Tongue (tissue), 2 donors: ENCODE results near the gene RABGAP1L. TPM values are rescaled to one million over a fixed set of nuclear protein-coding genes. Genes with fewer than 3 reads are reported as not detected.
A peak's percentile ranks its signal among the peaks of the same experiment; 100 is the strongest.

Source experiments
- DNase-seq: peaks from one replicate; pipeline ENCODE4 v3.0.0-alpha.2; 2015
- total RNA-seq: library from RNA; depleted of rRNA; stranded (reverse); fragments of >200 nt; gene quantifications from one replicate; pipeline ENCODE4 v1.2.3, GENCODE V29; 2014

Gene RABGAP1L
- total RNA-seq, 1 donor from 2014 or later: 86.6 TPM

- no peak for DNase-seq
Observed at GRCh38 chr1:174940646-174941175, 781.4 kb downstream of the RABGAP1L start.

GRCh38 chr1:174942547-174943255 is 783.4 kb downstream of the RABGAP1L start:
- no peak for DNase-seq

- DNase-seq: no peak
Observed at GRCh38 chr1:174946031-174946430, 786.7 kb downstream of the RABGAP1L start.

- DNase-seq: no peak
Observed at GRCh38 chr1:174949061-174949460, 789.7 kb downstream of the RABGAP1L start.

DNA sequence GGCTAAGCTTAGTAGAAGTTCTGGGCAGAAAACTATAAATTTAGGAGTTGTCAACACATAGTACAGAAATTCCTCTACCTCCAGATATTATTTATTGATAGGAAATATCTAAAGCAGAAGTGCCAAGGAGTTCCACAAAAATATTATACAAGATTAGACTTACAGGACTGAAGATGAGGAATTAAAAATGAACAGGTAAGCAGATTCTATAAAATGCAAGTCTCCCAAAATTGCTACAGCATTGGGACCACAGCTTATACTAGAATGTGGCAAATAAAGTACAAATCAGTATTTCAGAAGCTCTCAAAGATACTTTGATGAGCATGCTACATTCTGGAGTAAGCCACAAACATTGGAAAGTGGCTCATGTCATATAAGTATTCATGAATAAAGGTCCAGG is 790.3 kb downstream of the RABGAP1L start:
- no peak for DNase-seq

DNA sequence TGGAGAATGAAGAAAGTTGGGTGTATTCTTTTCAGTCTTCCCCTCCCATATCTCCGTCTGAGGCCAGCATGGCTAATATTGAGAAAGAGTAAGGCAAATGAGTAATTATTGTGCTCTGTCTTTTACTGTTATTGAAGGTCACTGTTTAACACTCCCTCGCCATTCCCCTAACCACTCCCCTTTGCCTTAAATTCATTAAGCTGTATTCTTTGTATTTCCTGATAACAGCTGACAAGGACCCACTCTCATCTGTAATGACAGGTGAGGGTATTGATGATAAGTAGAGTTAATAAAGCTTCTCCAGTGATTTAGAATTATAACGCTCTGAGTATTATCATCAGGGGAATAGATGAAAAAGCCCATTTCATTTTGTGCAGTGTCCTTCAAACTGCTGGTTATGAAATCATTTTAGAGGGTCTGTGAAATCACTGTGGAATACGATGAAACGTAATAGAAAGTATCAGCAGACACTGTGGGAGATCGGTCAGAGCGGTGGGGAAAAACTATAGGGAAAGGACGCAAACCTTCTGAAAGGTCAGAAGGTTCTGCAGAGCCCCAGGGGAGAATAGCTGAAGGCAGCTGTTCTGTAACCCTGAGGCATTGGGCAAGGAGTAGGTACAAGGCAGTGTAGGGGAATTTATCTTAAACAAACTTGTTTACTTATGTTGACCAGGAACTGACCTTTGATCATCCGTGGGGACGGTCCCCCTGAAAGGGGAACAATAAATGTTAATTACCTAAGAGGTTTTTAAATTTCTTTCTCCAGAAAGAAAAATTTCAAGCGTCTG is 794.2 kb downstream of the RABGAP1L start:
- DNase-seq: no peak

GRCh38 chr1:174954073-174954460 is 794.7 kb downstream of the RABGAP1L start:
- peak; percentile 66 for DNase-seq

- DNase-seq: peak; percentile 46
Observed at GRCh38 chr1:174954671-174955669, 795.6 kb downstream of the RABGAP1L start.

DNA sequence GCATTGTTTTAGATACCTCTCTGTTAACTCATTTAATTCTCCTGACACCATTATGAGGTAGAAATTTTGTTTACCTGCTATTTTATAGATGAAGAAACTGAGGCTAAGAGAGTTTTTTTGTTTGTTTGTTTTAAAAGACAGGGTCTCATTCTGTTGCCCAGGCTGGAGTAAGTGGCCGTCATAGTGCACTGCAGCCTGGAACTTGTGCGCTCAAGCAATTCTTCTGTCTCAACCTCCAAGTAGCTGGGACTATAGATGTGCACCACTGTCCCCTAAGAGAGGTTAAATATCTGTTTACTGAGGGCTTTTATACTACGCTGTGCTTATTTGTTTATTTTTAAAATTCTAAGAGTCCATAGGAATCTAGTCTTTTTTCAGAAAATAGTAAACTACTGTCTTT is 796.8 kb downstream of the RABGAP1L start:
- no peak for DNase-seq

GRCh38 chr1:174956976-174957375 is 797.7 kb downstream of the RABGAP1L start:
- DNase-seq: no peak

GRCh38 chr1:174957829-174958228 is 798.5 kb downstream of the RABGAP1L start:
- no peak for DNase-seq

- DNase-seq: no peak
Observed at GRCh38 chr1:174958396-174958795, 799.1 kb downstream of the RABGAP1L start.

DNA sequence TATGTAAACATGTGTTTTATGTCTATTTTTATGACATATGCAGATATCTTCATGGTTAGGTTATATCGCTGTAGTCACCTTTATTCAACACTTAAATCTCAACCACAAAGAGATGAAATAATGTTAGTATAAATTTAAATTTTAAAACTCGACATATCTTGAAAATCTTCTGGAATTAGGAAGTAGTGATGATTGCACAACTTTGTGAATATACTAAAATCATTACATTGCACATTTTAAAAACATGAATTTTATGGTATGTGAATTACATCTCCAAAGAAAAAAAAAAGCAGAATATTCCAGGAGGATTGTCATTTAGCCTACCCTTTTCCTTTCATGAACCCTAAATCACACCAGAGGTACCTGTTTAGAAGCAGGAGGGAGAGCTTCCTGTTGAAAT is 801.0 kb downstream of the RABGAP1L start:
- DNase-seq: no peak

GRCh38 chr1:174963529-174964125 is 804.3 kb downstream of the RABGAP1L start:
- DNase-seq: peak; percentile 50

DNA sequence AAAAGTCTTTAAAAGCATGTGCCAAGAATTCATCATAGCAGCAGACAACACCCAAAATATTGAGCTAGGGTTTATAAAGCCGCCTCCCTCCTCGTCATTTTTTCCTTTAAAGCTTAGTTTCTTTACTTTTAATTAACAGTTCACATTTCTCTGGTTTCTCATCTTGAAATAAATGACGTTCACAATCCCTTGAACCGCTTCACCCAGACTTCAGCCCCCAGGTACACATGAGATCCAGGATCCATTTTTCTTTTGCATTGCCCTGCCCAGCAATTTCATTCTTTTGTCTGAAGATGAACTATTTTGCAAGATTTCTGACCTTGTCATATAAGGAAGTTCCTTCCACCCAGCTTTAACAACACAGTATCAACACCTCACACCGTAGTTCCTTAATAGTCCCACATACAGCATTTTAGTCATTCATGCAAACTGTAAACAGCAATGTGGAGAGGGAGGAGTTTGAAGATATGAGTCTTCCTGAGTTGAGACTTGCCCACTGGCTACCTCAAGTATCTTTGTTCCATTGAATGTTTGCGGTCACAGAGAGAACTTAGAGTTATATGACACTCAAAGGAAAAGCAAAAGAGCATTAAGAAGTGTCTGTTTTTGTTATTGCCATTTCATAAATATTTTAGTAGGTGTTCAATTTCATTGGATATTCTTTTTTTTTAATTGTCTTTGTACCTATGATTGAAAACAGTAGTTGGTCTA is 805.1 kb downstream of the RABGAP1L start:
- DNase-seq: peak; percentile 43

DNA sequence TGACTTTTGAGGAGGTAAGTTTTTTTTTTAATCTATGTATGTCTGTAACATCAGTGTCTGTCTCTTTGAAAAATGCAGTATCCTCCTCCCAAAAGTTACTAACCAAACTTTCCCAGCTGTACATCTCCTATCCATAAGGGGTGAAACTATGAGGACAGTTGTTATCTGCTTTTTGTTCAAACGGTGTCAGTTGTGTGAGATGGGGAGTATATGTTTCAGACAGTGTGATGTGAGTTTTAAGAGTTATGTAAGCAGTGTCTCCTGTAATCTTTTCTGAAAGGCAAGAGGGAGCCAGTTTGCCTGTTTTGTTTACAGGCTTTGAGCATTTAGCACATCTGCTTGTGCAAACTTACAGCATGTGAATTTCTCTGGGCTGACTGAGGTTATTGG is 805.6 kb downstream of the RABGAP1L start:
- peak; percentile 46 for DNase-seq

- DNase-seq: no peak
Observed at GRCh38 chr1:174965362-174966007, 806.2 kb downstream of the RABGAP1L start.

DNA sequence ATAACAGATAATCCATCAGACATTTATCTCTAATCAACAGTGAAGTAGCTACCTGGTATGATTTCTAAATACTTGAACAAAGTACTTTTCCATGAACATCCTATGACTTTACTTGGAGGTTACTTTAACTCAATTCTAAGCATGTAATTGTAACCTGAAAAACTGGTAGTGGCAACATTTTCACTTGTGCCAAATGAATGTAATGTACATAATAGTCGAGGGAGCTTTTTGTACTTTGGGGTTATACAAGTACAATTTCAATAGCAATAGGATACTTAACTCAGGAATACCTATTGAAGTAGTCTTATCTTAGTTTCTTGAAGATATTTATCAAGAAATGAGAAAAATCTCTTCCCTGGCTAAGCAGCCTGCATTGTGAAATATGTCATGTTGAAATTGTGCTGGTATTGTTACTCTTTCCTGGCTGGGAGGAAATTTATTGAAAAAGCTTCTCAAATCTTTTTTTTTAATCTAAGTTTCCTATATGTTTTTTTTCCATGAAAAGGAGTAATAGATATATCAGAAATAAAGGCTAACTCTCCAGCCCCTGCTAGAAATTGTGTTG is 806.8 kb downstream of the RABGAP1L start:
- DNase-seq: peak; percentile 64

DNA sequence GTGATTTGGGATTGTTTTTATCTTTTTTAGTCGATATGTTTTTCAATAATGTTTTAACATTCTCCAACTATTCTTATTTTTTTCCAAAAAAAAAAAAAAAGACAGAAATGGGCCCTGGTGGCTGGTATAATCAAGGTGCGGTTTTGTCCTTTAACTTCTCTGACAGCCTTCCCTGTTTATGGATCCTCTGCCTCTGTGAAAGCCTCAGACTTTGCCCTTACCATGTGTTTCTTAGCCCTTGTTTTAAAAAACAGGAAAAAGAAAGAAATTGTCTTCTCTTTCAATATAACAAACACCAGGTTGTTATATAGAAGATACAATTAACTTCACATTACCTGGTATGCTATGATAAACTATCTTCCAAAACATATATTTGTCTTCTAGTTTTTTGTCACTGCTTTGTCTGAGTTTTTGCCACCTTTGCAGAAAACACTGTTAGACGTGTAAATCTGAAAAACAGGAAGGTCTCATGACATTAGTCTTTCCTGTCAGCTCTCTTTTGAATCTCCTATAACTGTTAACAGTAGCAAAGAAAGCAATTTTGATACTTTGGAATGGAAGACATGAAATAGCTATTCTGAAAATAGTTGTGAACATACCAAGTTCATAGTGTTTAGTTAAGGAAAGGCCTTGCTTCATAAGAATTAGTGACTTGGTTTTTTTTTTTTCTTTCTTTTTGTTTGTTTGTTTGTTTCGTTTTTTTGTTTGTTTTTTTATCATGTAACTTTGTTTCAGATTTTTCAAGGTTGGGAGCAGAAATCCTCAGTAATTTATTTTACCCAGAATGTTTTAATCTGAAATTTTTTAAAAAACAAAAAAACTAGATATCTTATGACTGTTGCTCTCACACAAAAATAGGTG is 808.8 kb downstream of the RABGAP1L start:
- DNase-seq: no peak
